Measurements from ENCODE around the gene CEP135.
A peak's percentile ranks its signal among the peaks of the same experiment; 100 is the strongest.
"Not testable (repeated sequence)": the region's sequence is repeated elsewhere in the genome, so short reads cannot be mapped to it uniquely, and the experiment has no call there.

CEP135 gene

DNA sequence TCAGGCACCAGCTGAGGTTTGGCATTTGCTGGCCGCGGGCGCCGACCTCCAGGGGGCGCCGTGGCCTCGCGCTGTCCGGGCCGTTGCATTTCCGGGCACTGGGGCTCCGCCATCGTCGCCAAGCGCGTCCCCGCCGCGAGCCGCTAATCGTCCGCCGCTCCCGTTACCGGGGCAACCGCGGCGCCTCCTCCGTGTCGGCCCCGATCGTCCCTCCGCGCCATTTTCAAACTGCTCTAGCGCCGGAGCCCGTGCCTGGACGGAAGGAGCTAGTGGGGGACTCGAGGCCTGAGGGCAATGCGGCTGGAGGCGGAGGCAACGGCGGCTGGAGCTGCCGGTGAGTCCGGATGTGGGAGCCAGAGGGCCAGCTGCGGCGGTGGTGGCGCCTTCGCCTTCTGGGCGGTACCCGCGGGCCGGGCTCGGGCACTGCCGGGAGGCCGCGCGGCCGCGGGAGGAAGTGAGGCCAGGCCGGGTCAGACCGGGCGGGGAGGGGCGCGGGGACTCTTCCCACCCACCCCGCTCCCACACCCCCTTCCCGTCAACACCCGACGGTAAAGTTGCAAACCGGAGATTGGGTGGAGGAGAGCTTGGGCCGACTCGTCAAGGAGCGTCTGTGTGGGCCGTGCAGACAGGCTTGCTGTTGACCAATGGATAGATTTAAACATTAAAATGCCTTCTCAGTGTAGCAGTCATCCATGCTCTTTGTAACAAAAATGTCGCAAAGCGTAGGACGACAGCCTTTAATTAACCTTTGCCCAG, at the start of gene CEP135:
Gene CEP135, plus strand, starts transcription at position 220 of the 756 bp plus-strand sequence. CDS start 3,186 bp downstream, outside the sequence.
- DNase-seq, result peak; percentile 93

GRCh38 chr4:55902677-55903076, 46.1 kb upstream of the CEP135 start:
- DNase-seq, result no peak

- DNase-seq, result no peak
Measured at GRCh38 chr4:55903577-55903976, 45.2 kb upstream of the CEP135 start.

GRCh38 chr4:55904576-55904975, 44.2 kb upstream of the CEP135 start:
- DNase-seq, result no peak

GRCh38 chr4:55906323-55906722, 42.4 kb upstream of the CEP135 start:
- no peak for DNase-seq

- DNase-seq, result no peak
Measured at GRCh38 chr4:55906989-55907388, 41.8 kb upstream of the CEP135 start.

GRCh38 chr4:55907469-55907868, 41.3 kb upstream of the CEP135 start:
- DNase-seq, result no peak

DNA sequence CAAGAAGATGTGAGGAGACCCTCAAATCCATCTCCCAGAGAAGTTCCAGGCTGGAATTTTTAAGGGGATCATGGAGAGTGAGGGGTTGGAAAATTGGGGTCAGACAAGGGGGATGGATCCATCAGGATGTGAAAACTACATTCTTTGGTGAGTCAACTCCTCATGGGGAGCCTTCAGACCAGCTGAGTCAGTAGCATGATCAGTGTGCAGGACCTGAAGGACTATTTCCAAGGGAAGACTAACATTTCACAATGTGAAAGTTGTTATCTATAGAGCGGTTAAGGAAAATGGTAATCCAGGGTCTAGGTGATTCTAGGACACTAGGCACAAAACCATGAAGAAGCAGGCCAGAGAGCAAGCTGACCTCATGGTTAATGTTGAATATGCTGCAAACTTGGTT, 38.6 kb upstream of the CEP135 start:
- no peak for DNase-seq

DNA sequence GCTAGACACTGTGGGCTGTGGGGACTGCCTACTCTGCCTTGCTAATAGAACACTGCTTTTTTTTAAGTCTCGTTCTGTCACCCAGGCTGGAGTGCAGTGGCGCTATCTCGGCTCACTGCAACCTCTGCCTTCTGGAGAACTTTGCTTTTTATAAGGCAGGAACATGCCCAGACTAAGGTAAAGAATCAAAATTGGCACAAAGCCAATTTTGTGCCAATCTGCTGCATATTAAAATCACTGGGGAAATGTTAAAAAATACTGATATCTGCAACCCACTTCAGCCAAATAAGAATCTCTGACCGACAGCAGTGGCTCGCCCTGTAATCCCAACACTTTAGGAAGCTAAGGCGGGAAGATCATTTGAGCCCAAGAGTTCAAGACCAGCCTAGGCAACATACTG, 36.5 kb upstream of the CEP135 start:
- peak; percentile 6 for DNase-seq

DNA sequence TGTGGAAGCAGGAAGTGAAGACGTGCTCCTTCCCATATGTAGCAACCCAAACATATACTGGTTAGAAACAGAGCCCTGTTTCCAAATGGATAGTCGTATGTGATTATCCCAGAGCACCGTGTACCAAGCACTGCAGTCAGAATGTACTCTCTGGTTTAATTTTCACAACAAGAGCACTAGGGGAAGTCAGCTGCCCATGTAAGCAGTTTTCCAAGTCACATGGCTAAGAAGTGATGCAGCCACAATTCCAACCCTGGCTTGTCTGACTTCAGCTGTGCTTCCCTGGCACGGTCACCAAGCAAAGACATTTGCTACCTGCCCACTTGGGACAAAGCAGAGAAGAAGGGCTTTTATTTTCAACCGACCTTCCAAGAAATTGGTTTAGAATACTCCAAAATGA, 28.2 kb upstream of the CEP135 start:
- DNase-seq, result no peak

DNA sequence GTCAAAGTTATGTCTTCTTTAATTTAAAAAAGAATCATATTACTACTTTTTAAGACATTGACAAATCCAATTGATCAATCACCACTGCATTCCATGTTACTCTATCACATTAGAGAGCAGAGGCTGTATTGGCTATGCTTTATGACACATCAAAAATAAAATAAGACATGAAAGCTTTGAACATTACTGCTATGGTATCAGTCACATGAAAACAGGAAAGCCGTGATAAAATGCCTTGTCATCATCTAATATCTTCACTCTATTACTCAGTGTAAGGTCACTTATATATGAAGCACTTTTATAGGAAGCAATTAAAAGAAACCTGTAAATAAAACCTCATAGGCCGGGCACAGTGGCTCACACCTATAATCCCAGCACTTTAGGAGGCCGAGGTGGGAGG, 27.7 kb upstream of the CEP135 start:
- DNase-seq, result no peak

DNA sequence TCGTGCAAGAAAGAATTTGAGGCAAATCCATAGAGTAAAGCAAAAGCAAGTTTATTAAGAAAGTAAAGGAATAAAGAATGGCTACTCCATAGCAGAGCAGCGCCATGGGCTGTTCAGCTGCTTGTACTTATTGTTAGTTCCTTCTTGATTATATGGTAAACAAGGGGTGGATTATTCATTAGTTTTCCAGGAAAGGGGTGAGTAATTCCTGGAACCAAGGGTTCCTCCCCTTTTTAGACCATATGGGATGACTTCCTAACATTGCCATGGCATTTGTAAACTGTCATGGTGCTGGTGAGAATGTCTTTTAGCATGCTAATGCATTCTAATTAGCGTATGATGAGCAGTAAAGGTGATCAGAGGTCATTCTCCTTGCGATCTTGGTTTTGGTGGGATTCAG, 23.5 kb upstream of the CEP135 start:
- DNase-seq, result no peak

- DNase-seq, result no peak
Measured at GRCh38 chr4:55926610-55927009, 22.1 kb upstream of the CEP135 start.

- no peak for DNase-seq
Measured at GRCh38 chr4:55927803-55928437, 20.8 kb upstream of the CEP135 start.

DNA sequence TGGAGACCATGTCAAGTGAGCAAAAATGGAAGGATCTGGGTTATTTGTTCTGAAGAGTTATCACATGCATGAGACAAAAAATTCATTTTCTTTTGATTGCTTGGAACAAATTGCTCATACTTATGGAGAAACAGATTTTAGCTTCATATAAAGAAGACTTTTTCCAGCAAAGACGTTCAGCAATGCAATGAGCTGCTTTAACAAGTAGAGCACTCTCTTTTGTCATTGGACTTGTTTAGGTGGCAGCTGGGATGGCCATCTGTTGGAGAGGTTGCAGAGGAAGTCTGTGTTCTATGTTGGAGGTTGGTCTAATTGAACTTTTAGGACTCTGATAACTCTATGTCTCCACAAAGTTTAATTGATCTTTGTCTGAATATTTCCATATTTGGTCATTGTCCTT, 19.9 kb upstream of the CEP135 start:
- DNase-seq, result no peak

GRCh38 chr4:55931043-55931442, 17.7 kb upstream of the CEP135 start:
- no peak for DNase-seq

GRCh38 chr4:55931833-55932232, 16.9 kb upstream of the CEP135 start:
- DNase-seq, result no peak

DNA sequence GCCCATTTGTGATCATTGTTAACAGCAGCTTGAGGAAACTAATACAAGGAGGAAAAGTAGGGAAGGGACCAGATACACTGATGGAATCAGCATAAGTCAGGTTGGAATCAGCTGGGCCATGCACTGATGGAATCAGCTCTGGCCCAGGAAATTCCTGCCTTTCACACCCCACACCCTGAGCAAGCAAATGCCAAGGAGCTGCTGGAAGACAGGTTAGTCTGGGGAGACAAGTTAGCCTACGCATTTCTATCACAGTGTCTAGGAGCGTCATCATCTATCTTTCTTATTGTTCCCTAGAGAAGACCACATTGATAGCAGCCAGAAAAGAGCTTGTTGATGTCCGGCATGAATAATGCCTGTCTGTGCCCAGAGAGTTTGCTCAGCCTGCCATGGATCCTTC, 16.2 kb upstream of the CEP135 start:
- no peak for DNase-seq

- no peak for DNase-seq
Measured at GRCh38 chr4:55933611-55934010, 15.1 kb upstream of the CEP135 start.

- DNase-seq, result not testable (repeated sequence)
Measured at GRCh38 chr4:55935907-55936306, 12.8 kb upstream of the CEP135 start.

DNA sequence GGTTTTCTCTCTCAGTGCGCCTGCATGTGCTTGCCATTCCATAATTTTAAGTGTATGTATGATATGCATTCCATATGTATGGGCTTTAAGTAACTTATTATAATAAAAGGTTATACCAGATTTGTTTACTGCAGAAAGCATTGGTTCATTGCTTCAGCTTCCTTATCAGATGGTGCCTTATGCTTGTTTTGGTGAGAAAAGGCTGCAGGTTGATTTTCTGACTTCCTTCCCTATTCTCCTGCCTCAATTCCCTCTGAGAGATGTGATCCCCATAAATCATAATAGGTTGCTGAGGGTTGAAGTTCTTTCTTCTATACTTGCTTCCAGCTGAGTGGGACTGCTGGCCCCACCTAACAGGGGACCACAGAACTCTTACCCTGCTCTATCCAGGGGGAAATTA, 10.3 kb upstream of the CEP135 start:
- no peak for DNase-seq

- no peak for DNase-seq
Measured at GRCh38 chr4:55939421-55939820, 9.3 kb upstream of the CEP135 start.

GRCh38 chr4:55941881-55942396, 6.8 kb upstream of the CEP135 start:
- DNase-seq, result no peak

- peak; percentile 22 for DNase-seq
Measured at GRCh38 chr4:55947254-55947882, 1.4 kb upstream of the CEP135 start.

Measured in NCI-H69 (cell line).